ENCODE measurements around the gene CFAP300.

CFAP300 gene

GRCh38 chr11:102047305-102047924, at the start of gene CFAP300:
Gene CFAP300 (plus strand): TSS chr11:102047437. CDS start chr11:102047471, 34 bp downstream.
- DNase-seq = no peak

DNA sequence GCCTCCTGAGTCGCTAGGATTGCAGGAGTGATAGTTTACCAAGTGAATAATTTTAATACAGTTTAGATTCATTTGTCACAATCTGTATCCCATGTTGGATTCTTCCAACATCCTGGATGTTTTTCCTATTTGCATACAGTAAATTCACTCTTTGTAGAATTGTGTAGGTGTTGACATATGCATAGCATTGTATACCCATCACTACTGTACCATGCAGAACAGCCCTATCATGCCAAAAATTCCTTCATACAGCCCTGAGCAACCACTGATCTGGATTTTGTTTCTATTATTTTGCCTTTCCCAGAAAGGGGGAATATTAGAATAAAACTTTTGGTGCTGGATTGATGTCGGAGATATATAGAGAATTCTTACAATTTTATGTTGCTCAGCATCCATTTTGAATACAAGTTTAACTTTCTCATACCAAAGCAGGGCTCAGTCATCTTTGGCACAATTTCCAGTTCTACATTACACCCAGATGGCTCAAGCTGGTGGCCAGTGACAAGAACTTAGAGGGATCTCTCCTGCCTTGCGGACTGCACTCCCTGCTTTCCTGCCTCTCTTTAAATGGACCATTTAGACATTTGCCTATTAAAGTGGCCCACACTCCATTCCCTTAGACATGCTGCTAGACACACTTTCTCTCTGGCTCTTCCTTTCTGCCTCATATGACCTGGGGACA, 45.4 kb upstream of the CFAP300 start:
- DNase-seq = no peak

DNA sequence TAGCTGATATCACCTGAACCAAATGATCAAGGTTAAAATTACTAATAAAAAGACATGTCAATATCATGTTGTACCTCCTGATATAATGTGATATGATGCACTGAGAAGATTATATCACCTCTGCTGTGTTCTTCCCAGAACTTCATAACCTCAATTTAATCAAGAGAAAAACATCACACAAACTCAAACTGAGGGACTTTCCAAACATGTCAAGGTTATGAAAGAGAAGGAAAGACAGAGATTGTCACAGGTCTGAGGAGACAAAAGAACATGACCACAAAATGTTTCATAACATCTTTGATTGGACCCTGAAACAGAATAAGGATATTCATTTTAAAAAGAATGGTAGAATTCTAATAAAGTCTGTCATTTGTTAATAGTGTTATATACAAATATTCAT, 43.0 kb upstream of the CFAP300 start:
- DNase-seq = no peak

- DNase-seq = no peak
These were observed 41.9 kb upstream of the CFAP300 start for GRCh38 chr11:102005306-102005705.

- no peak for DNase-seq
These were observed 40.2 kb upstream of the CFAP300 start for GRCh38 chr11:102006835-102007566.

DNA sequence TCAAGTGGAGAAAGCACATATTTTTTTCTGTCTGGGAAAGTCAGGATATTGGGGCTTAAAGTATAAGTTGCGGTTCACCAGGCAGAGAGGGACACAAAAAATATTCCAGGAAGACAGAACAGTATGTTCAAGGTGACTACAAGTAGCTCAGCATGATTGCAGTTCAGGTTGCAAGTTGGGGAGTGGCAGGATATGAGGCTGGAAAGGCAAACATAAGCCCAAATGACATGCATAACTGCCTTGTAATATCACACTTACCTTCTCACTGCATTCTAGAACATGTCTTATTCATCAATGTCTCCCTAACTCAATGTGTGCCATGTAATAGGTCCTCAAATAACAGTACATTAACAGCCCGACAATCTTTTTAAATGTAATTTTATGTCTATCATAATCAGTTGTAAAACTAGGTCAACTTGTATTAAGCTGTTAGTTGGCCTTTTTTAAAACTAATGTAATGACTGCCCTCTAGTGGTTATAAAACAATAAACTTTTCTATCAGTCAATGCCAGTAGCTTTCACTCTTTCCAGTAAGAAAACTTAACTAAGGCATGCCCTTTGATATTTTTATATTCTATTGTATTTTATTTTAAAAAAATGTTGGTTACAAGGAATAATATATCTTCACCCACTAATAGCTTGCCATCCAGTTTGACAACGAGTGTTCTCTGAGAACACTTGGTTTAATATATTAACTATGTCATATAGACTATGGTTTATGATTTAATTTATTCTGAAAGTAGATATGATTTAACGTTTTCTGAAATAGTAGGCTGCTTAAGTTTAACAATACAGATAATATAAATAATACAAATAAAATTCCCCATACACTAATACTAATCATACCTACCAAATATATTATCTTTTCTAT, 39.4 kb upstream of the CFAP300 start:
- no peak for DNase-seq

DNA sequence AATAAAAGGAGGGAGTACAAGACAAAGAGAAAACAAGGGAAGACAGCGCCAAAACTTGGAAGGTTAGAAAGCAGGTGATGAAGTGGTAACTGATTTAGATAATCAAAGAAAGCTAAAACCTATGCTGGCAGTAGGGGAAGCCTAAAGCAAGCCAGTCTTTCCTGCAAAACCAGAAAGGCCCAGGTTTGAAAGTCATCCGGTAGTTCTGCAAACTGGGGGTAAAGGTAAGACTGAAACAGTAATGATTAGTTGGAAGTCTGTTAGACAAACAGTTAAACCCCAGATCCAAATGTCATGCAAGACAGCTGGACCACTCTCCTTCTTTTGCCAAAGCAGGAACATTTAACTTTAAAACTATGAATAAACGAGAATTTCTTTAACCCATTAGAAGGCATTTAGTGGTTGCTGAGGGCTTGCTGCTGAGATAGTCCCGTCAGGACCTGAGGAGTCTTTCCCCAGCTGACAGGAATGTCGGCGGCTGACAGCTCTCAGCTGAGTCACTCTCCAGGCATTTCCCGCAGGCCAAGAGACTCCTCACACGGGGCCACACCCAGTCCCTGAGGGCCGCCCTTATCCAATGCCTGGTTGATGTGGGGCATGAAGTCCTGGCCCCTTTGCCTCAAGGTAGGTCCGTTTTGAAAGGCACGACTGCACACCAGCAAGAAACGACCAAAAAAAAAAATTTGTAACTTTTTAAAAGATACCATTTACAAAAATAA, 36.3 kb upstream of the CFAP300 start:
- DNase-seq = no peak

GRCh38 chr11:102012946-102013345, 34.3 kb upstream of the CFAP300 start:
- no peak for DNase-seq

DNA sequence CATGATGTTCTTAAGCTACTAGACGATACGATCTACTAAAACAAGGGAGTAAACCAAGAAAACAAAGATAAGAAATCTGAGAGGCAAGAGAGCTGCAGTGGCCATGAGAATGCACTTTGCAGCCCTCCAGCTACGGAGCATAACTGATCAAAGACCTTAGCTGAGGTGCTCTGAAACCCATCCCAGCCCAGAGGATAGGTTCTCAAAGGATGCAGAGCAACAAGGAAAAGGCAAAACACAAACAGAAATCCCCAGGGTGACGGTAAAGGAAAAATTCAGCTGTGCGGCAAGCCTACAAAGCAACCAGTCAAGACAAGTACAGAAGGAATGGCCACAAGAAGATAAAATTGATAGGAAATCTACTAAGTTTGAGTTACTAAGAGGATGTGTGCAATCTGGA, 32.5 kb upstream of the CFAP300 start:
- DNase-seq = no peak

DNA sequence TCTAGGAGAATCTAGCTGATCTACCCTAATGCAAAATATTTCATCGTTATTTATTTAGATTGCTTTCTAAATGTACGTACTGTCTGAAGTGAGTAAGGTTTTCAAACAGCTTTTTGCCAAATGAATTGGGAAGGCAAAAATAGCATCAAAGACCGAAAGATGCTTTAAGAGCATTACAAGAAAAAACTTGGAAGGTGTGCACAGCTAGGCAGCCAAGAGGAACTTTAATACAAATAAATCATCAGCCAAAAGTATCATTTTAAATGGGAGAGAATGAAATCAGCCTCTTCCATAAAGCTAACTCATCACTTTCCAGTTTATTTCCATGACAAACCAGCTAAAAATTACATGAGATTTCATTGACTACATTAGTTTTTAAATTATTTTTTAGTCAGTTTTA, 30.2 kb upstream of the CFAP300 start:
- no peak for DNase-seq

DNA sequence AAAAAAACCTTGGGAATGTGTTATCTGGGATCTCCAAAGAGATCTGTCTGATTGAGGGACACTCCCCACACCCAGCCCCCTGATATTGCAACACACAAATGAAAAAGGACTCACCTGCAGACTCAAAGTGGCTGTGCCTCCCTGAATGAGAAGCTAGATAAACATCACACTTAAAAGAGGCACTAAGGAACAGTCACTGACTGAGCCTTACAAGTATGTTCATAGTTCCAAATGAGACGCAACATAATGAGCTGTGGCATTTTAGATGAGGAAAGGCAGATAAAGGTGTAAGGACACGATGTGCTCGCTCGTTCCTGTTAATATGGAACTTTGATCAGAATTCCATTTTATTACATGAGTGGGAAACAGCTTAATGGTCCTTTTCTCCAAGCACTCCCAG, 21.0 kb upstream of the CFAP300 start:
- no peak for DNase-seq

- DNase-seq = no peak
These were observed 20.3 kb upstream of the CFAP300 start for GRCh38 chr11:102026959-102027358.

DNA sequence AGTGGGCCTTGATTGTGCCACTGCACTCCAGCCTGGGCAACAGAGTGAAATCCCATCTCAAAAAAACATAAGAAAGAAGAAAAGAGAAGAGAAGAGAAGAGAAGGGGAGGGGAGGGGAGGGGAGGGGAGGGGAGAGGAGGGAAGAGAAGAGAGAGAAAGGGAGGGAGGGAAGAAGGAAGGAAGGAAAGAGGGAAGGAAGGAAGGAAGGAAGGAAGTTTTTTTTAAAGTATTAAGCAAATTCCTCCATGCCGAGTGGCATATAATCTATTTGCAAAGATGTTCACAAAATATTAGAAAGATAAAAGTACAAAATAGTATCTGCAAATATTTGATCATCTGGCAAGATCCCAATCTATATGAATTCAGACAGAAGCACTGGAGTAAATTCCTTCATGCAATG, 10.5 kb upstream of the CFAP300 start:
- DNase-seq = no peak

- no peak for DNase-seq
These were observed 396 bp upstream of the CFAP300 start for GRCh38 chr11:102046841-102047240.

GRCh38 chr11:102050927-102051575, 3.8 kb downstream of the CFAP300 start:
- DNase-seq = no peak

DNA sequence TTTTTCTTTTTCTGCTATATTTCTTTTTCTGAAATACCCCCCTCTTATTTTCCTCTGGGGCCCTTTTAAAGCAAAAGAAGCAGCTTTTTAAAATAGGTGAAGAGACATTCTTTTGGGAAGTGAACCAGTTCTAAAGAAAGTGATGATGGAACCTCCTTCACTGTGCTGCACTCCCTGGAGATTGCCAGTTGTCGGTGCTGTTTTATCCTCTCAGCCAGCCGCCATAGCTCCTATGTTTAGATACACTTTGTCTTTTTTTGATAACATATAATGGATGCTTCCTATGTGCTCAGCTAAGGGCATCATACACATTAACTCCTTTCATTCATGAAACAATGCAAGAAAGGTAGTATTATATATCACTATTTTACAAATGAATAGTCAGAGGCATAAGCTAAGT, 14.0 kb downstream of the CFAP300 start:
- no peak for DNase-seq

- no peak for DNase-seq
These were observed 14.9 kb downstream of the CFAP300 start for GRCh38 chr11:102062106-102062505.

- DNase-seq = no peak
These were observed 17.1 kb downstream of the CFAP300 start for GRCh38 chr11:102064316-102064715.

- DNase-seq = no peak
These were observed 23.5 kb downstream of the CFAP300 start for GRCh38 chr11:102070766-102071165.

GRCh38 chr11:102071497-102072472, 24.5 kb downstream of the CFAP300 start:
- no peak for DNase-seq

DNA sequence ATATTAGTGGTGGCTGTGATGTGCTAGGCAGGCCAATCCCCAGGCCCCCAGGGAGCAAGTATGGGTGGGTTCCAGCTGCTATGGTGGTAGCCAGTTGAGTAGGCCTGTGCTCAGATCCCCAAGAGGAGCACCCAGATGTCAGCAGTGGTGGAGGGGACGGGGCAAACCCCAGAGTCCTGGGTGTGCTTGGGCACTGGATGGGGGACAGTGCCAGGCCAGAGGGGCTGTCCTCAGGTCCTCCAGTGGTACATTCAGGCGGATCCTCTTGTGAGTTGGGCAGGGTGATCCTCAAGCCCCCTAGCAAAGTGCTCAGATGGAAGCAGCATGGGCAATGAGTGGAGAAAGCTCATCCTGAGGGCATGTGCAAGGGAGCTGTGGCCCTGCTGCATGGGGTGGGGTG, 26.0 kb downstream of the CFAP300 start:
- no peak for DNase-seq

All from GDM1 (cell line).